ENCODE measurements around the gene MKRN2. TPM values are rescaled to one million over a fixed set of nuclear protein-coding genes. Genes with fewer than 3 reads are reported as not detected.

Gene MKRN2
- total RNA-seq, 4 donors from 2014 or later, result 23.4 to 26.6 (median 24.6) TPM

DNA sequence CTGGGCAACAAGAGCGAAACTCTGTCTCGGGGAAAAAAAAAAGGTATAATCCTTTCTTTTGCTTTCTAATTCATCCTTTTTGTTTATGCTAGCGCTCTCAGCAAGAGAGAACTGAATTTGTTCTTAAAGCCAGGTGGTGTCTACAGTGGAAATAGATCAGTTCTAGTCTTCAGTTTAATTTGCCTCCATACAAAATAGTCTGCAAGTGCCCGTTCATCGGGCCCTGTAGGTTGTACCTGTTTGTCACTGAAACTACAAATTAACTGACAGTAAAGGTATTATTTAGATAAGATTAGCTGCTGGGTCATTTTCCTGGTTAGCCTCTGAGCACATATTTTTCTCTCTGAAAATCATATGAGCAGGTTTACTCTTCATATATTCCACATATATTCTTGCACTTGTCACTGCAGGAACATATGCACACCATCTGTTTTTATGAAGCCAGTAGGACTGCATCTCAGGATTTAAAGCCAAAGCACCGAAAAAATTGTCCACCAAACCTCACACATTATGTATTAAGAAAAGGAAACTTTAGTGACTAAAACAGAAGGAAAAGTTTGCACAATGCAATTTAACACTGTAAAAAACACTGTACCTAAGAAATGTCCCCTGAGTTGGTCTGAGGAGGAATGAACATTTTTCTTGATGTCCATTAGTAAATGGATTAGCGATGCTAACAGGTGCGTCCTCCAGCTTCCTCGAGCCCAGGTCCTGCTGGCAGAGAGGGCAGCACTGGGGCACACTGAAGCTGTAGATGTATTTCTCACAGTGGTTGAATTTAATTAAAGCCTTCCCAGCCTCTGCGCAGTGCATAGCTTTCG is 12.0 kb upstream of the MKRN2 start:
- 57% methylated on average over 11 of the region's 11 CpGs for WGBS
- no peak overlapping the region for H3K27ac ChIP-seq
- TF ChIP-seq EP300 (IDR thresholded peaks at IDR 0.05) (no peak), POLR2A (IDR thresholded peaks at IDR 0.05) (no peak), POLR2AphosphoS5 (IDR thresholded peaks at IDR 0.05) (no peak)
- TF ChIP-seq, protein P1, sequence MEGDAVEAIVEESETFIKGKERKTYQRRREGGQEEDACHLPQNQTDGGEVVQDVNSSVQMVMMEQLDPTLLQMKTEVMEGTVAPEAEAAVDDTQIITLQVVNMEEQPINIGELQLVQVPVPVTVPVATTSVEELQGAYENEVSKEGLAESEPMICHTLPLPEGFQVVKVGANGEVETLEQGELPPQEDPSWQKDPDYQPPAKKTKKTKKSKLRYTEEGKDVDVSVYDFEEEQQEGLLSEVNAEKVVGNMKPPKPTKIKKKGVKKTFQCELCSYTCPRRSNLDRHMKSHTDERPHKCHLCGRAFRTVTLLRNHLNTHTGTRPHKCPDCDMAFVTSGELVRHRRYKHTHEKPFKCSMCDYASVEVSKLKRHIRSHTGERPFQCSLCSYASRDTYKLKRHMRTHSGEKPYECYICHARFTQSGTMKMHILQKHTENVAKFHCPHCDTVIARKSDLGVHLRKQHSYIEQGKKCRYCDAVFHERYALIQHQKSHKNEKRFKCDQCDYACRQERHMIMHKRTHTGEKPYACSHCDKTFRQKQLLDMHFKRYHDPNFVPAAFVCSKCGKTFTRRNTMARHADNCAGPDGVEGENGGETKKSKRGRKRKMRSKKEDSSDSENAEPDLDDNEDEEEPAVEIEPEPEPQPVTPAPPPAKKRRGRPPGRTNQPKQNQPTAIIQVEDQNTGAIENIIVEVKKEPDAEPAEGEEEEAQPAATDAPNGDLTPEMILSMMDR (IDR thresholded peaks at IDR 0.05), result no peak
- H3K4me1 ChIP-seq, result no peaks in the 10 kb centered on the region
- peak overlapping the region; percentile 41 for H3K4me3 ChIP-seq
- DNase-seq (ENCODE audit: low spot score in 2 of 2), result no peak
- peaks cover 4% of the 10 kb centered on the region for H3K36me3 ChIP-seq
- H3K9me3 ChIP-seq, result no peaks in the 10 kb centered on the region
- no peaks in the 10 kb centered on the region for H3K27me3 ChIP-seq

DNA sequence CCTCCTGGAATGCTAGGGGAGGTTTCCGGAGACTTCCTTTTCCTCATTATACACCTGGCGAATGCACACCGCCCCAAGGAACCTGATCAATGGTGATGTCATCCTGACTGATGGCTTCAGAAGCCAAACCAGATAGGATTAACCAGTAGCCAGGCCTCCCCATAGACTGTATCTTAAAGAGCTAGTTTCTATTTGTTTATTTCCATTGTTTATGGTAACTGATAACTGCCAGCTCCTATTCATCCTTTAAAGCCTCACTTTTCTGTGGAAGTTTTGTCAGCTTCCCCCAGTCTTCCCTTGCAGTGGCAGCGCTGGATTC is 11.5 kb upstream of the MKRN2 start, which contains the start of gene MKRN2OS:
MKRN2OS (minus strand) TSS at position 27 of the 319 bp plus-strand sequence. CDS start 35 bp downstream, outside the sequence.
- Histone ChIP-seq H3K9me3 (no peaks in the 10 kb centered on the region), H3K27me3 (no peaks in the 10 kb centered on the region), H3K36me3 (no peaks in the 10 kb centered on the region), H3K27ac (no peak within 1 kb of the TSS), H3K4me3 (peak within 1 kb of the TSS; percentile 41), H3K4me1 (no peaks in the 10 kb centered on the region)
- DNase-seq (ENCODE audit: low spot score in 2 of 2), result no peak
- WGBS, result 63% methylated on average over 4 of the region's 4 CpGs
- no peak for TF ChIP-seq POLR2AphosphoS5 (IDR thresholded peaks at IDR 0.05)
- no peak for TF ChIP-seq POLR2A (IDR thresholded peaks at IDR 0.05)
- no peak for TF ChIP-seq EP300 (IDR thresholded peaks at IDR 0.05)
- TF ChIP-seq, protein P1 (IDR thresholded peaks at IDR 0.05), result no peak

DNA sequence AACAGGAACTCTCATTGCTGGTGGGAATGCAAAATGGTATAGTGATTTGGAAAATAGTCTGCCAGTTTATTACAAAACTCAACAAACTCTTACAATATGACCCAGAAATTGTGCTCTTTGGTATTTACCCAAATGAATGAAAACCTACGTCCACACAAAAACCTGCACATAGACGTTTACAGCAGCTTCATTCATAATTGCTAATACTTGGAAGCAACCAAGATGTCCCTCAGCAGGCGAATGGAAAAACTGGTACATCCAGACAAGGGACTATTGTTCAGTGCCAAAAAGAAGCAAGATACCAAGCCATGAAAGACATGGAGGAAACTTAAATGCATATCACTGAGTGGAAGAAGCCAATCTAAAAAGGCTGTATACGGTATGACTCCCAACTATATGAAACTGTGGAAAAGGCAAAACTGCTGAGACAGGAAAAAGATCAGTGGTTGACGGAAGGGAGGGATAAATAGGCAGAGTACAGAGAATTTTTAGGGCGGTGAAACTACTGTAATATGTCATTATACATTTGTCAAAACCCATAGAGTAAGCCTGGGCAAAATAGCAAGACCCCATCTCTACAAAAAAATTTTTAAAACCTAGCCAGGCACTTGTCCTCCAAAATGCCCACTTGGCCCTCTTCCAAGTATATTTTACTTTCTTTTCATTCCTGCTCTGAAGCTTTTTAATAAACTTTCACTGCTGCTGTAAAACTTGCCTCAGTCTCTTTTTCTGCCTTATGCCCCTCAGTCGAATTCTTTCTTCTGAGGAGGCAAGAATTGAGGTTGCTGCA is 6.7 kb upstream of the MKRN2 start:
- H3K4me1 ChIP-seq, result peaks cover 9% of the 10 kb centered on the region
- TF ChIP-seq EP300 (IDR thresholded peaks at IDR 0.05) (no peak), POLR2A (IDR thresholded peaks at IDR 0.05) (no peak), POLR2AphosphoS5 (IDR thresholded peaks at IDR 0.05) (no peak)
- TF ChIP-seq, protein P1 (IDR thresholded peaks at IDR 0.05), result no peak
- no peaks in the 10 kb centered on the region for H3K9me3 ChIP-seq
- no peaks in the 10 kb centered on the region for H3K36me3 ChIP-seq
- WGBS, result 63% methylated on average over 7 of the region's 7 CpGs
- H3K27me3 ChIP-seq, result peaks cover 31% of the 10 kb centered on the region
- H3K27ac ChIP-seq, result no peak overlapping the region
- no peak for DNase-seq (ENCODE audit: low spot score in 2 of 2)
- H3K4me3 ChIP-seq, result no peak overlapping the region

DNA sequence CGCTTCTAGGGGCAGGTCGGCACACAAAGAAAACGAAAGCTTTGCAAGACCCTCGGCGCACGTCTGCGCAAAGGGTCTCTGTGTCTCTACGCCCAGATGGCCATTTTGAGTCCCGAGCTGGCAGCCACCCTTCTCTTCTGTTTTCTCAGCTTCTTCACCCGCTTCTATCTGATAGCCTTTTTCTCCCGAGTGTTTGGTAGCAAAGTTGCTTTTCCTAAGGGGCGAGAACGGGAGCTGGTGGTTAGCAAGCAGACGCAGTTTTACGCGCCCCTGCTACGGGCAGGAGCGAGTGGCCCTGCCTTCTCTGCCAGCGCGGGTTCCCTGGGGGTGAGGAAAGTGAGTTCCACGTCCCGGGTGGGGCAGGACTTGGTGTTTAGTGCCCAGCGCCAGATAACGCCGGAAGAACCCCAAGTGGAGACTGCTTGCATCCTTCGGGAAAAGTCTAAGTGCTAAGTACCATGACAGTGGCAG is 2.9 kb upstream of the MKRN2 start:
- no peak overlapping the region for H3K27ac ChIP-seq
- no peaks in the 10 kb centered on the region for H3K36me3 ChIP-seq
- peaks cover 28% of the 10 kb centered on the region for H3K4me1 ChIP-seq
- peaks cover 31% of the 10 kb centered on the region for H3K27me3 ChIP-seq
- no peaks in the 10 kb centered on the region for H3K9me3 ChIP-seq
- WGBS, result 5% methylated on average over 26 of the region's 26 CpGs
- DNase-seq (ENCODE audit: low spot score in 2 of 2), result no peak
- H3K4me3 ChIP-seq, result peak overlapping the region; percentile 50
- no peak for TF ChIP-seq EP300 (IDR thresholded peaks at IDR 0.05)
- TF ChIP-seq POLR2A (IDR thresholded peaks at IDR 0.05), result no peak
- TF ChIP-seq, protein P1 (IDR thresholded peaks at IDR 0.05), result no peak
- no peak for TF ChIP-seq POLR2AphosphoS5 (IDR thresholded peaks at IDR 0.05)

DNA sequence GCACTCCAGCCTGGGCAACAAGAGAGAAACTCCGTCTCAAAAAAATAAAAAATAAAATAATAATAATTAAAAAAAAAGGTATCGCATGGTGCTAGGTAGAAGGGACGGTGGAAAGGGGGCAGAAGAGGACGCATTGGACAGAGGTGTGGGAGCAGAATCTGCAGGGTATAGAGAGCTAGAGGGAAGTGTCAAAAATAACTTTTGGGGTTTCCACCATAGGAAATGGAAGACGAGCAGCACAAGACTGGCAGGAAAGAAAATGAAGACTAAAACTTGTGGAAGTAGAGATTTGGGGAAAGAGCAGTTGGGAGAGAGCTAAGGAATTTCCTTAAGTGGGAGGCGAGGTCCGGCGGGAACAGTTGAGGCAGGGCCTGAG is 585 bp upstream of the MKRN2 start:
- no peaks in the 10 kb centered on the region for H3K9me3 ChIP-seq
- H3K27ac ChIP-seq, result peak overlapping the region; percentile 99
- H3K4me1 ChIP-seq, result peaks cover 50% of the 10 kb centered on the region
- peak overlapping the region; percentile 97 for H3K4me3 ChIP-seq
- peaks cover 31% of the 10 kb centered on the region for H3K27me3 ChIP-seq
- H3K36me3 ChIP-seq, result no peaks in the 10 kb centered on the region
- DNase-seq (ENCODE audit: low spot score in 2 of 2), result no peak
- WGBS, result 2% methylated on average over 8 of the region's 8 CpGs
- TF ChIP-seq, protein P1 (IDR thresholded peaks at IDR 0.05), result no peak
- TF ChIP-seq POLR2AphosphoS5 (IDR thresholded peaks at IDR 0.05), result no peak
- TF ChIP-seq POLR2A (IDR thresholded peaks at IDR 0.05), result no peak
- no peak for TF ChIP-seq EP300 (IDR thresholded peaks at IDR 0.05)
